Activated CD4-positive, alpha-beta T cell treated with anti-CD3 and anti-CD28 coated beads, Interleukin-10, Interleukin-2, amounts not matched to agents 100 ng/mL and 50 ng/mL, durations not matched to agents 16 hours and 8 hours (primary cell): ENCODE data around the gene NDUFA9.

Source experiments
- DNase-seq: peaks from one replicate; pipeline ENCODE4 v3.0.0-alpha.2; 2020

NDUFA9 gene

GRCh38 chr12:4648501-4649357 is at the start of gene NDUFA9, which contains the start of gene AKAP3:
NDUFA9 (plus strand) TSS chr12:4649114; CDS start chr12:4649127, 13 bp downstream.
AKAP3 (minus strand) TSS chr12:4649051; CDS start chr12:4638196, 10,855 bp downstream.
- DNase-seq, result peak; percentile 89

- no peak for DNase-seq
These were observed 45.5 kb upstream of the NDUFA9 start for GRCh38 chr12:4603421-4603820.

GRCh38 chr12:4603946-4604345 is 45.0 kb upstream of the NDUFA9 start:
- no peak for DNase-seq

DNA sequence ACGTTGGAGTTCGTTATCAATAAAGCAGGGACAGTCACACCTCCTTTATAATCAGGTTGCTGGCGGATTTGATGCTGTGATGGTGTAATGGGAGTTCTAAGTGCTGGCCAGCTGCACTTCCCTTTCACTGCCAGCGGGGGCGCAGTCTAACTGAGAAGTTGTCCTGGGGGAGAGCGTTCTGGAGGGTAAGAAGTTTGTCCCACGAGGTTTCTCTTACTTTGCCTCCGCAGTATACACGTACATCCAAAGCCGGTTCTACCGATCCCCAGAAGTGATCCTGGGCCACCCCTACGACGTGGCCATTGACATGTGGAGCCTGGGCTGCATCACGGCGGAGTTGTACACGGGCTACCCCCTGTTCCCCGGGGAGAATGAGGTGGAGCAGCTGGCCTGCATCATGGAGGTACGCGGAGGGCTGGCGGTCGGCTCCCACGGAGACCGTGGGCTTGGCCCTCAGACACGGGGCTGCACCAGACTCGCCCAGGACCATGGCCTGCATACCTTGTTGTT is 44.2 kb upstream of the NDUFA9 start:
- DNase-seq, result peak; percentile 92

DNA sequence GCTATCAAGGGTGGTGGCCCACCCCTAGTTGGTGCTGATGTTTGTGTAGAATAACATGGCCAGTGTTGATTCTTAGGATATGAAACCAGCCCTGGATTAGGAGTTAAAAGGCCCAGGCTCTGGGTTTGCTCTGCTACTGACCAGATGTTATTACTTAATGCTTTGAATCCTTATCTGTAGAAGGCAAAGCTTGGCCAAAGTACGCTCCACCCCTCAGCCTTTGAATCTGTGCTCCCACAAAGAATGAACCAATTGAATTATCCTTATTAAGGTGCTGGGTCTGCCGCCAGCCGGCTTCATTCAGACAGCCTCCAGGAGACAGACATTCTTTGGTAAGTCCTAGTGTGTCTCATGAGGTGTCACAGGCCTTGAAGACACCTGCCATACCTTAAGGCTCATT is 41.9 kb upstream of the NDUFA9 start:
- no peak for DNase-seq

DNA sequence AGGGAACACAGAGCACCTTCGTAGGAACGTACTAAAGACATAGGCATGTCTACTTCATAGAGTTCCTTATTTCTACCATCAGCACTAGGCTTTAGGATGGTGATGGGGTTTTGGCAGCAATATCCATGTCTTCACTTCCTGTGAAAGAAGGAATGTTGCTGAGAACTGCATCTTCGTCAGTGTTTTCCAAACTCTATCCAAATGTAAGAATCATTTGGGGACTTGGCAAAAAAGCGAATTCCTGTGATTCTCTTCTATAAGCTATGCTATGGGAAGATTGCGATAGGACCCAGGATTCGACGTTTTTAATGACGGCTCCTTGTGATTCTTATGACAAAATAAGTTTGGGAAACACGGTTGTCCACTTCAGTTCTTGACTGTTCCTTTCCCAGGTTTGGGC is 39.8 kb upstream of the NDUFA9 start:
- DNase-seq, result no peak

DNA sequence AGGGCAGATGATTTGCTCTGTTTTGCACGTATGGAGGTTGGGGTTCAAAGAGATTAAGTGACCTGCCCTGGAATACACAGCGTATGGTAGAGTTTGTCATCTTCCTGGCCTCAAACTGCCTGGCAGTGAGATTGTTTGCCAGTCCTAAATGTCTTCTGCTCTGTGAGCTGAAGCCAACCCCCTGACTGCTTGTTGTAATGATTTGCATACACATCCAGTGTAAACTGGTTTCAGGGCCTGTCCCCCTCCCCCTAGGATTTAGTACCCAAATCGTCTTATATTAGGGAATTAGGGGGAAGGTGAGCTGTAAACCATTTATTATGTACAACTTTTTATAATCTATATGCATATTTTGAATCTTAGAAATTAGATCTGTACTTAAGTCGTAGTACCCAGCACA is 38.4 kb upstream of the NDUFA9 start:
- DNase-seq, result no peak

GRCh38 chr12:4615667-4616066 is 33.2 kb upstream of the NDUFA9 start:
- no peak for DNase-seq

GRCh38 chr12:4621511-4621910 is 27.4 kb upstream of the NDUFA9 start:
- DNase-seq, result no peak

GRCh38 chr12:4626543-4626942 is 22.4 kb upstream of the NDUFA9 start:
- DNase-seq, result no peak

DNA sequence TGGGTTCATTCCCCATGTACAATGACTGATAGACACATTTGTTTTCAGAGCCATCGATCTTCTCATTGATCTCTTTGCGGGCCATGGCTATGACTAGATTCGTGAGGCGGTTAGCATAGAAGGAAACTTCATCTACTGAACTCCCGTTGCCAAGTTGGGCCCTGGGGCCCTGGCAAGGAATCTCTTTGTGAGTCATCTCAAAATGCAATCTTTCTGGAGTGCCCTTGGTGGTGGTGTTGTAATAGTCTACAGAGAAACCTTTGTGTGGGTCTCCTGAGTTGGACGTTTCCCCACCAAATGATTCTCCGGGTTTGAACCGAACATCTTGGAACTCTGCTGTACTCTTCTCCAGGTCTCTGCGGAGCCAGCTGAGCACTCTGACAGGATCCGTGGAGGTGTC is 20.5 kb upstream of the NDUFA9 start:
- no peak for DNase-seq

- no peak for DNase-seq
These were observed 18.7 kb upstream of the NDUFA9 start for GRCh38 chr12:4630262-4630661.

GRCh38 chr12:4643747-4644146 is 5.2 kb upstream of the NDUFA9 start:
- no peak for DNase-seq

DNA sequence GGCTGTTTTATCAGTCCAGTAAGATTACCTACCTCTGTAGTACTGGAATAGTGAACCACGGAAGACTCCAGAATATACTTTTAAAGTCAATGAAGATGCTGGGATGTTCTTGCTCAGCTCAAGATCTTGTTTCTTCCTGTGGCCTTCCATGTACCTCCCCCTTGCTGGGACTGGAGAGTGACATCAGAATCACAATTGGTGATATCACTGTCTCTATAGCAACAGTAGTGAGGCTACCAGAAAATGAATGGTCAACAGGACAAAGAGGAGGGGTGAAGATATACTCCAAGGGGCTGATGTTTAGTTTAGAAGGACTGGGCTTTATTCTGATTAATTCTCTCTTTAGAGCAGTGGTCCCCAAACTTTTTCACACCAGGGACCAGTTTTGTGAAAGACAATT is 3.9 kb upstream of the NDUFA9 start:
- no peak for DNase-seq

GRCh38 chr12:4648104-4648500 is 812 bp upstream of the NDUFA9 start:
- no peak for DNase-seq

- no peak for DNase-seq
These were observed 396 bp downstream of the NDUFA9 start for GRCh38 chr12:4649358-4649661.

- no peak for DNase-seq
These were observed 4.3 kb downstream of the NDUFA9 start for GRCh38 chr12:4653257-4653656.

DNA sequence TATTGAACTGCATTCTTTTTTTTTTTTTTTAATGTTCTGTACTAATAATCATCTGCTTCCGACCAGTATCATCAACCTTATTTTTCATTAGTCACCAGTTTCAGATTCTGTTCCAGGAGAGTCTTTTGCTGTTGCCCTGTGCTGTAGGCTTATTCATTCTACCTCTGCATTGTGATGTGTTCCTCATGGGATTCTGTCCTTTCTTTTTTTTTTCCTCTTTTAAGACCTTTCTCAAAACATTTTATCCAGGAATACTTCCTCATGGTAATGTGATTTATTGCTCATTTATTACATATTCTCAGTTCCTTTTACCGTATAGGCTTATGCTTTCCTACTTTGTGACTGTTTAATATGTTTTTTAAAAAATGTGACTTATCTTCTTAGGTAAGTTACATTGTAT is 4.8 kb downstream of the NDUFA9 start:
- DNase-seq, result no peak

DNA sequence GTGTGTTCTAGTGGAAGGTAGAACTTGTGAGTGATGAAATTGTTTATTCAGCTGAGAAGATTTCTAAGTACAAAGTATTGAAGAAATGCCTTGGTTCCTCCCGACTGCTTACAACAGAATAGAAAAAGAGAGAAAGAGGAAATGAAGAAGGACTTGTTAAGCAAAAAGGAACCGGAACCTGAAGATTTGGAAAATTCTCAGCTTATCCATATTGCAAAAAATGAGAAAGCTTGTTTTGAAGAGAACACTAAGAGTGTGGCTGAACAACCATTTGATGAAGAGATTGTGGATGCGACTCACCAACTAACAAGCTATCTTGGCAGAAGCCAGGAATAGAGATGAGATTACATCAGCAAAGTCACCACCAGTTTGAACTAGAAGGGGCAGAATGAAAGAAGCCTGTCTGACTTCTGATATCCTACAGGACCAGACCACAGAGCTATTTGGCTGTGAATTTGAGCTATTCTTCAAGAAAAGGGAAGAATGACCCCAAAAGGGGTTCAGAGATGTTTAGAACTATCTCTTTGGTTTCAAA is 15.1 kb downstream of the NDUFA9 start:
- no peak for DNase-seq

DNA sequence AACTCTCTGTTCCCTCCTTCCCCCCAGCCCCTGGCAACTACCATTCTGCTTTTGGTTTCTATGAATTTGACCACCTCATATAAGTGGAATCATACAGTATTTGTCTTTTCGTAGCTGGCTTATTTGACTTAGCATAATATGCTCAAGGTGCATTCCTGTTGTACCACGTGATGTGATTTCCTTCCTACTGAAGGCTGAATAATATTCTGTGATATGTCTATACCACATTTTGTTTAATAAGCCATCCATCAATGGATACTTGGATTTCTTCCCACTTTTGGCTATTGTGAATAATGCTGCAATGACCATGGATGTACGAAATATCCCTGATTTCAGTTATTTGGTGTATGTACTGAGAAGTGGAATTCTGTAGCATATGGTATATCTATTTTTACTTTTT is 16.3 kb downstream of the NDUFA9 start:
- no peak for DNase-seq

DNA sequence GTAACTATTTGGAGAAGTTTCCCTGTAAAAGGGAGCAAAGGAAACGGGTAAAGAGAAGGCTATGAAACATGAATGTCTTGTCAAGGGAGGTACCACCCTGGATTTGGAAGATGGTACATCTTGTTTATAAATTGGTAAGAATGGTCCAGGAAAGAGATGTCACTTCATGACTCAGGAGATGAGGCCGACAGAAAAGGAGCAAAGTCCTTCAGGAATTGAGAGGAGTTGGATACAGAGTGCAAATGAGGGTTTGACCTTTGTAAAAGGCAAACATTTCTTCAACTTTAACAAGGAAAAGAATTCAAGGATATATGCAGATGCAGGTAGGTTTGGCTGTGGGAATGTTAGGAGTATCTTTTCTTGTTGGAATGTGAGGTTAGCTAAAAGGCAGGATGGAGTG is 30.8 kb downstream of the NDUFA9 start:
- no peak for DNase-seq

GRCh38 chr12:4681732-4682131 is 32.8 kb downstream of the NDUFA9 start:
- DNase-seq, result no peak

- DNase-seq, result no peak
These were observed 36.4 kb downstream of the NDUFA9 start for GRCh38 chr12:4685317-4685716.

GRCh38 chr12:4690760-4691159 is 41.8 kb downstream of the NDUFA9 start:
- DNase-seq, result no peak
